Osteocyte (in vitro differentiated cells): ENCODE data around the gene SDK2. TPM values are rescaled to one million over a fixed set of nuclear protein-coding genes. Genes with fewer than 3 reads are reported as not detected.

ENCODE experiments used
- DNase-seq: peaks from one replicate; pipeline ENCODE4 v3.0.0; 2021; ENCODE audit warnings: mixed read lengths; ENCODE audit not compliant: unreplicated experiment; ENCODE audit errors: extremely low spot score
- H3K27ac Mint-ChIP-seq: one replicate; pipeline ENCODE4 v1.8.0; 2021; ENCODE audit warnings: mild to moderate bottlenecking, mixed read lengths; ENCODE audit not compliant: unreplicated experiment
- H3K27me3 Mint-ChIP-seq: one replicate; pipeline ENCODE4 v1.8.0; 2021; ENCODE audit warnings: mixed read lengths; ENCODE audit not compliant: unreplicated experiment
- H3K36me3 Mint-ChIP-seq: one replicate; pipeline ENCODE4 v1.8.0; 2021; ENCODE audit warnings: mixed read lengths; ENCODE audit not compliant: unreplicated experiment
- H3K4me1 Mint-ChIP-seq: one replicate; pipeline ENCODE4 v1.8.0; 2021; ENCODE audit warnings: mixed read lengths; ENCODE audit not compliant: unreplicated experiment
- H3K4me3 Mint-ChIP-seq: one replicate; pipeline ENCODE4 v1.8.0; 2021; ENCODE audit warnings: mild to moderate bottlenecking, moderate library complexity, mixed read lengths; ENCODE audit not compliant: unreplicated experiment
- H3K9me3 Mint-ChIP-seq: one replicate; pipeline ENCODE4 v1.8.0; 2021; ENCODE audit warnings: mixed read lengths; ENCODE audit not compliant: unreplicated experiment
- total RNA-seq: library from RNA; stranded (reverse); gene quantifications from 2 replicates; pipeline ENCODE4 v1.2.1, GENCODE V29; 2021
- TF ChIP-seq, protein P1 (sequence below): fragments of 200-600 bp; sonication (generic); IDR thresholded peaks from 2 replicates; pipeline ENCODE4 v1.5.0; 2021; ENCODE audit warnings: antibody characterized with exemption, mild to moderate bottlenecking, moderate library complexity

The SDK2 gene
- total RNA-seq, 1 donor from 2014 or later, result 16.5 TPM

DNA sequence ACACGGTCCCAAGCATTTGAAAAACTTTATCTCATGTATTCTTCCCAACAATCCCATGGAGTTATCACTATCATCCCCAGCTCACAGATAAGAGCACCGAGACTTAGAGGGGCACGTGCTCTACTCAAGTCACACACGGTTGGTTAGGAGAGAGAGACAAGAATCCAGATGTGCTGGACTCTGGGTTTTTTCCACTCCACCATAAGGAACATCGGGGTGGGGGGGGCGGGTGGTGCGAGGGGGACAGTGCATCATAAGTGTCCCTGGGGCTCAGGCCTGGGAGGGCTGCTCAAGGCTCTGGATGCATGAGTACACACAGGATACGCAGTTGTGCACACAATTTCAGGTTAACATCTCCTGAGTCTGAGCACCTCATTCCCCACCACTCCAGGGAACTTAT is 339.8 kb downstream of the SDK2 start:
- Mint-ChIP-seq H3K9me3 (no peaks in the 10 kb centered on the region), H3K36me3 (no peaks in the 10 kb centered on the region)

DNA sequence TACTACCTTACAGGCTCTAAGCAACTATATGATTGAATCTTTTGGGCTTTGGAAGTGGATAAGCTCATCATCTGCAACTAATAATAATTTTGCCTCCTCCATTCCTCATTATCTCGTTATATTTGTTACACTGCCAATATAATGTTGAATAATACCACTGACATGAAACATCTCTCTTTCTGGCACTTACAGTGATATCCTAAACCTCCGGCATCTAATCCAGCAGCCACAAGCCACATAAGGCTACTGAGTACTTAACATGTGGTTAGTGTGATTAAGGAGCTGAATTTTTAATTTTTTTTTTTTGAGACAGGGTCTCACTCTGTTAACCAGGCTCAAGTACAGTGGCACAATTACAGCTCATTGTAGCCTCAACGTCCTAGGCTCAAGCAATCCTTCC is 342.1 kb downstream of the SDK2 start:
- TF ChIP-seq, protein P1, sequence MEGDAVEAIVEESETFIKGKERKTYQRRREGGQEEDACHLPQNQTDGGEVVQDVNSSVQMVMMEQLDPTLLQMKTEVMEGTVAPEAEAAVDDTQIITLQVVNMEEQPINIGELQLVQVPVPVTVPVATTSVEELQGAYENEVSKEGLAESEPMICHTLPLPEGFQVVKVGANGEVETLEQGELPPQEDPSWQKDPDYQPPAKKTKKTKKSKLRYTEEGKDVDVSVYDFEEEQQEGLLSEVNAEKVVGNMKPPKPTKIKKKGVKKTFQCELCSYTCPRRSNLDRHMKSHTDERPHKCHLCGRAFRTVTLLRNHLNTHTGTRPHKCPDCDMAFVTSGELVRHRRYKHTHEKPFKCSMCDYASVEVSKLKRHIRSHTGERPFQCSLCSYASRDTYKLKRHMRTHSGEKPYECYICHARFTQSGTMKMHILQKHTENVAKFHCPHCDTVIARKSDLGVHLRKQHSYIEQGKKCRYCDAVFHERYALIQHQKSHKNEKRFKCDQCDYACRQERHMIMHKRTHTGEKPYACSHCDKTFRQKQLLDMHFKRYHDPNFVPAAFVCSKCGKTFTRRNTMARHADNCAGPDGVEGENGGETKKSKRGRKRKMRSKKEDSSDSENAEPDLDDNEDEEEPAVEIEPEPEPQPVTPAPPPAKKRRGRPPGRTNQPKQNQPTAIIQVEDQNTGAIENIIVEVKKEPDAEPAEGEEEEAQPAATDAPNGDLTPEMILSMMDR, result no peak
- Mint-ChIP-seq H3K27ac (peak overlapping the region; percentile 29), H3K36me3 (peaks cover 1% of the 10 kb centered on the region), H3K4me3 (no peak overlapping the region), H3K27me3 (no peaks in the 10 kb centered on the region), H3K4me1 (peaks cover 72% of the 10 kb centered on the region), H3K9me3 (no peaks in the 10 kb centered on the region)
- DNase-seq, result no peak

More for the DNA sequence above, 339.8 kb downstream of the SDK2 start:
- Mint-ChIP-seq H3K4me1 (peaks cover 73% of the 10 kb centered on the region), H3K27me3 (no peaks in the 10 kb centered on the region), H3K27ac (peak overlapping the region; percentile 99), H3K4me3 (peak overlapping the region; percentile 70)
- DNase-seq, result no peak
- TF ChIP-seq, protein P1, result no peak

DNA sequence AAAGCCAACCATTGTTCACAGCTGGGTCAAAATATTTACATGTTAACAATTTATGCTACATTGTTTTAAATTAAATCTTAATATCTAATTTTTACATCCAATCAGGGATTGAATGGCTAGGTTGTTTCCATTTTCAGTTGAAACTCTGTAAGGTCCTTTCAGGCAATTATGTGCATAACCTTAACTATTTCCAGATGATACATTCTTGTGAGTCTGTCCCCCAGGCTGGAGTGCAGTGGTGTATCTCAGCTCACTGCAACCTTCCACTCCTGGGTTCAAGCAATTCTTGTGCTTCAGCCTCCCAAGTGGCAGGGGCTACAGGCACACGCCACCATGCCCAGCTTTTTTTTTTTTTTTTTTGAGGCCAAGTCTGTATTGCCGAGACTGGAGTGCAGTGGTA is 342.9 kb downstream of the SDK2 start:
- no peak for DNase-seq
- H3K4me1 Mint-ChIP-seq, result peaks cover 64% of the 10 kb centered on the region
- H3K27me3 Mint-ChIP-seq, result no peaks in the 10 kb centered on the region
- no peak overlapping the region for H3K4me3 Mint-ChIP-seq
- H3K9me3 Mint-ChIP-seq, result no peaks in the 10 kb centered on the region
- TF ChIP-seq, protein P1, result no peak
- H3K27ac Mint-ChIP-seq, result peak overlapping the region; percentile 59
- H3K36me3 Mint-ChIP-seq, result peaks cover 1% of the 10 kb centered on the region

DNA sequence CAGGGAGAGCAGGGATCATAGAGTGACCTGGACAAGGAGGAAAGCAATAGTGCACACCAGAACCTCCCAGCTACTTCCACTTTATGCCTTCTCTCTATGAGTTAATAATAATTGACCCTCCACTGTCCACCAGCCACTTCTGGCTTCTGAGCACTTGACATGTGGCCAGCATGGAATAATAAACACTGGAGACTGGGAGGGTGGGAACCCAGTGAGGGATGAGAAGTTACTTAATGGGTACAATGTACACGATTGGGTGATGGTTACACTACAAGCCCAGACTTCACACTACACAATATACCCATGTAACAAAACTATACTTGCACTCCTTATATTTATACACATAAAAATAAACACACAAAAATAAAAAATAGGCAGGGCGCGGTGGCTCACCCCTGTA is 343.9 kb downstream of the SDK2 start:
- no peak overlapping the region for H3K4me3 Mint-ChIP-seq
- no peak for DNase-seq
- H3K36me3 Mint-ChIP-seq, result peaks cover 1% of the 10 kb centered on the region
- peaks cover 54% of the 10 kb centered on the region for H3K4me1 Mint-ChIP-seq
- no peaks in the 10 kb centered on the region for H3K9me3 Mint-ChIP-seq
- peak overlapping the region; percentile 27 for H3K27ac Mint-ChIP-seq
- TF ChIP-seq, protein P1, result no peak
- H3K27me3 Mint-ChIP-seq, result no peaks in the 10 kb centered on the region

DNA sequence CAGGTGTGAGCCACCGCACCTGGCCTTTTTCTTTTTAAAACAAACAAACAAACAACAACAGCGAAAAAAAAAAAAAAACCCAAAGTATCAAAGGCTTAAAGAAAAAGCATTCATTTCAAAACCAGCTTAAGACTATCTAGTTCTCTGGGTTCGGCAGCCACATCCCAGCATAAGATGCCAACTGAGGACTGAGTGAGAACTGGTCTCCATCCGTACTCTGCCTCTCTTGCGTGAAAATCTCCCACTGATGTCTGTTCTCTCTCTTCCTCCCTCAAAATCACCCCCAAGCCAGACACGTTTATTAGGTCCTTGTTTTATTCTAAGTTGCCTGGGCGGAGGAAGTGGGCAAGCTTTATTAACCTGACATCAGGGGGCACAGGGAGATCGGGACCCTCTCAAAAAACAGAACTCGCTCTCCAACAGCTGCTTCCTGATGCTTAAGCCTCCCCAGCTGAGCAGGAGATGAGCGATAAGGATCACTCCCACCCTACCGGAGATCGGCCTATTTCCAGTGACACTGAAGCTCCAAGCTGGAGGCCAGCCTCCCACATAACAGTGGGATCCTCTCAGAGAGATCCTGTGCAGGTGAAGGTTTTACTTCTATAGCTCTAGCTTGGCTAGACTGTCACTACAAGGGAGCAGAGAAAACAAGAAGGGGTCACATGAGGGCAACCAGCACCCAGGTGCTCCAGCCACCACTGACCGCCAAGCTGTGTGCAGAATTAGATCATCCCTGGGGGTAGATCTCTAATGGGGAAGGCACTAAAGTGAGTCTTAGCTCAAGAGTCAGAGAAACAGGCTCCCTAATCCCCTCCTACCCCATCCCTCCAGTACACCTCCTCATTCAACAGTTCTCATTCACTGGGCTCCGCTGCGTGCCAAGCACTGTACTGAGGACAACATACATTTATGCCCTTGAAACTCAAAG is 346.0 kb downstream of the SDK2 start:
- H3K9me3 Mint-ChIP-seq, result no peaks in the 10 kb centered on the region
- peaks cover 1% of the 10 kb centered on the region for H3K36me3 Mint-ChIP-seq
- H3K4me1 Mint-ChIP-seq, result peaks cover 48% of the 10 kb centered on the region
- DNase-seq, result no peak
- H3K27ac Mint-ChIP-seq, result peak overlapping the region; percentile 50
- H3K27me3 Mint-ChIP-seq, result no peaks in the 10 kb centered on the region
- TF ChIP-seq, protein P1, result no peak
- H3K4me3 Mint-ChIP-seq, result no peak overlapping the region
